LoVo (cell line): ENCODE measurements around the gene BCAS3.
"Not testable (repeated sequence)": the region's sequence is repeated elsewhere in the genome, so short reads cannot be mapped to it uniquely, and the experiment has no call there.

Source experiments
- DNase-seq: peaks from one replicate; pipeline ENCODE4 v3.0.0-alpha.2; 2016; ENCODE audit warnings: low spot score

Gene BCAS3

DNA sequence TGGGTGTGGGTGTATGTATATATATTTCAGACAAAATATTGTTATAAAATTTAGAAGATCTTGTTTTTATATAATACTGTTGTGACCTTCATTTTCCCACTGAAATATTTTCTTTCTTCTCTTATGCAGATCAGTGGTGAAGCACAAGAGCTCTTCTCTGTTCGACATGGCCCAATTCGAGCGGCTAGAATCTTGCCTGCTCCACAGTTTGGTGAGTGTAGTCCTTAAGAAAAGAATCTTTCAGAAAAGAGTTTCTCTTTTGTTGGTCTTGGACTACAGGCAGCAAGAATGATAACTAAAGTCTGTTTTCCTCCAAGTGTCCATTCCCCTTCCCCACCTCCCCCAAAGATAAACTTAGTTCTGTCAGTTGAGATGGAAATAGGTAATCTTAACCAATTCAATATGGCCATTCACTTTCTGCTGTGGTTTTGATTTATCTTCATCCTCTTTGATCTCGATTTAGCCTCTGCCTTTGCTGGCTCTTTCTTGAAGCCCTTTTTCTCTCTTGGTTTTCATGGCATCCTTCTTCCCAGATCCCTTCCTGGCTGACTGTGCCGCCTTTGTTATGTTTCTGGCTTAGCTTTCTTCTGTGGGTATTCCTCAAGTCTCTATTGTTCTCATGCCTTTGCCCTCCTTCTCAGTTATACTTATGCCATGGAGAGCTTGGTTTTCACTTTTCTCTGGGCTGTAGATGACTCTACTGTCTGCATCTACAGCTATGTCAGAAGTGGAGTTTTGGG lies 69.6 kb downstream of the BCAS3 start:
- no peak for DNase-seq

DNA sequence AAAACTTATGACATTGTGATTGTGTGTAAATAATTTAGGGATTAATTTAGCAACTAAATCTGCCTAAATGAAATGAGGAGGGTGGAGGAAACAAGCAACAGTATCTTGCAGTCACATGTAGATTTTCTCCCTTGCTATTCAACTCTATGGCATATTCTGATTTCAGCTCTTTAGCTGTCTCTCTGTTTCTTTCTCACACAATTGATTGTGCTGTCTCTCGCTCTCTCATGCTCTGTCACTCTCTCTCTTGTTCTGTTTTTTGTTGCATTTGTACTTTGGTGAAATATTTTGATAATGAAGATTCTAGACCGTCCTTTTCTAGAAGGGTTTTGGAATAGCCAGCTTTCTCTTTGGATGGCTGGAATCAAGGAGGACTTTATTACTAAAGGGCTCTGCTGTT lies 70.6 kb downstream of the BCAS3 start:
- DNase-seq = no peak

DNA sequence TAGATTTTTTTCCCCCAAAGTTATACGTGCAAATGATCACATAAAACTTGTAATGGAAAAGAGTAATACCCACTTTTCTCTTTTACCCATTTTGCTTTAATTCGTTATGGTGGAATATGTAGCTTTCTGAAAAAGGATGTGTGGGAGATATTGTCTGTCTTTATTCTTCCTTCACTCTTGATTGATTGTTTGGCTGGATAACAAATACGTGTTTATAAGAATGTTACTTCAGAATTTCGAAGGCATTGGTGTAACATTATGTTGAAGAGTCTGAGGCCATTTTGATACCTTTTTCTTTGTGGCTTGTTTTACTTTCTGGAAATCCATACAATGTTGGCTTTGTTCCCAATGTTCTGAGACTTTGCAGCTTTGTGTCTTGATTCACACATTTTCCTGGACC lies 71.4 kb downstream of the BCAS3 start:
- no peak for DNase-seq

DNA sequence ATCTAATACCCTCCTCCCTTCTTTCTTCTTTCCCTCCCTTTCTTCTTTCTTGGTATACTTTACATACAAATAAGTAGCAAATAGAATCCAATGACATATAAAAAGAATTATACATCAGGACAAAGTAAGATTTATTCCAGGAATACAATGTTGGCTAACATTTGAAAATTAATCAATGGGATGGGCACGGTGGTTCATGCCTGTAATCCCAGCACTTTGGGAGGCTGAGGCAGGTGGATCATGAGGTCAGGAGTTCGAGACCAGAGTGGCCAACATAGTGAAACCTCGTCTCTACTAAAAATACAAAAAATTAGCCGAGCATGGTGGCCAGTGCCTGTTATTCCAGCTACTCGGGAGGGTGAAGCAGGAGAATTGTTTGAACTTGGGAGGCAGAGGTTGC lies 72.1 kb downstream of the BCAS3 start:
- no peak for DNase-seq

DNA sequence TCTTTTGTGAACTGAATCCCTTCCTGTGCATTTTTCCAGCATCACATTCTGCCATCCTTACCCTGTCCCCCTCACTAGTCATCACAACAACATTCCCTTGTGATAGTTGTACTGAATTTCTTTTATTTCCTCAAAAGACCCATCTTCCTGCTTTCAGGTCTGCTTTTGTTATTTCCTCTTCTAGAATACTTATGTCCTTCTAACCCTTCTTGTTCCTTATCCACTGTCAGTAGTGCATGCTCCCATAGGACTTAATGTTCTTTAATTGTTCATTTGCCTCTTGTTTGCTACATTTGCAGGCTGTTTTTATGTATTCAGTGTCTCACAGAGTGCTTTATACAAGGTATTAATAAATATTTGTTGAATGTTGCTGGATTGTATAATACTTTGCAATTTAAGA lies 73.0 kb downstream of the BCAS3 start:
- no peak for DNase-seq

DNA sequence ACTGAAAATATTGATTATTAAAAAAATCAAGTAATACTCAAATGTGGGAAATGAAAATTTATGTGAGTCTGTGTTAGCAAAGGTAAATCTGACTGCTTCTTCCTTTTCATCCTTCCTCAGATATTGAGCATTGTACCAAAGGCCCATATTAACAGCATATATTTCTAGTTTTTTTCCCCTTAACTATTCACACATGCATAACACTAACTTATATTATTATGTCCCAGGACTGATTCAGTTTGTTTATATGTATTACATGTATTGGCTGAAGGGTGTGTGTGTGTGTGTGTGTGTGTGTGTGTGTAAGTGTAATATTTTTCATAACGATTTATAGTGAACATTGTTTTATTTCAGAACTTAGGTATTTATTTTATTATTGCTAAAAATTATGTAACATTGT lies 74.2 kb downstream of the BCAS3 start:
- no peak for DNase-seq

DNA sequence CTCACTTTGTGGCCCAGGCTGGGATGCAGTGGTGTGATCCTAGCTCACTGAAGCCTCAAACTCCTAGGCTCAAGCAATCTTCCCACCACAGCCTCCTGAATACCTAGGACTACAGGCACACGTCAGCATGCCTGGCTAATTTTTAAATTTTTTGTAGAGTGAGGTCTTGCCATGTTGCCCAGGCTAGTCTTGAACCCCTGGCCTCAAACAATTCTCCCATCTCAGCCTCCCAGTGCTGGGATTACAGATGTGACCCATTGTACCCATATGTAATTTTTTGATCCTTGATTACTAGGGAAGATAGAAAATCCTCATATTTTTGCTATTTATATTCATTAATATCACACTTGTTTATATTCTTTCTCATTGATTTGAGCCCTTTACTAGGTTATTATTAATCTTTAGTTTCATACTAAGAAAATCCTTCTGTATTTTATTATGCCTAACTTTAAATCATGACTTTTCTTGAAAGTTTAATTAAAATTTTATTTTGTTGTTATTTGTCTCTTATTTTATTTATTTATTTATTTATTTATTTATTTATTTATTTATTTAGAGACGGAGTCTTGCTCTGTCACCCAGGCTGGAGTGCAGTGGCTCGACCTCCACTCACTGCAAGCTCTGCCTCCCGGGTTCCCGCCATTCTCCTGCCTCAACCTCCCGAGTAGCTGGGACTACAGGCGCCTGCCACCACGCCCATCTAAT lies 75.4 kb downstream of the BCAS3 start:
- DNase-seq = no peak

DNA sequence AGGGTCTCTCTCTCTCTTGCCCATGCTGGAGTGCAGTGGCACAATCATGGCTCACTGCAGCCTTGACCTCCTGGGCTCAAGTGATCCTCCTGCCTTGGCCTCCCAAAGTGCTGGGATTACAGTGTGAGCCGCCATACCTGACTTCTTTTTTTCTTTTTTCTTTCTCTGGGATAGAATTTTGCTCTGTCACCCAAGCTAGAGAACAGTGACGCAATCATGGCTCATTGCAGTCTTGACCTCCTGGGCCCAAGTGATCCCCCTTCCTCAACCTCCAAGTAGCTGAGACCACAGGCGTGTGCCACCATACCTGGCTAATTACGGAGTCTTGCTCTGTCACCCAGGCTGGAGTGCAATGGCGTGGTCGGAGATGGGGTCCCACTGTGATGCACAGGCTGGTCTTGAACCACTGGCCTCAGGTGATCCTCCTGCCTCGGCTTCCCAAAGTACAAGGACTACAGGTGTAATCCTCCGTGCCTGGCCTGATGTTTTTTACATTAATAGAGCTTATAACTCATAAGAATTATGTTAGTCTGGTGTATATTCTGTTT lies 76.5 kb downstream of the BCAS3 start:
- no peak for DNase-seq

DNA sequence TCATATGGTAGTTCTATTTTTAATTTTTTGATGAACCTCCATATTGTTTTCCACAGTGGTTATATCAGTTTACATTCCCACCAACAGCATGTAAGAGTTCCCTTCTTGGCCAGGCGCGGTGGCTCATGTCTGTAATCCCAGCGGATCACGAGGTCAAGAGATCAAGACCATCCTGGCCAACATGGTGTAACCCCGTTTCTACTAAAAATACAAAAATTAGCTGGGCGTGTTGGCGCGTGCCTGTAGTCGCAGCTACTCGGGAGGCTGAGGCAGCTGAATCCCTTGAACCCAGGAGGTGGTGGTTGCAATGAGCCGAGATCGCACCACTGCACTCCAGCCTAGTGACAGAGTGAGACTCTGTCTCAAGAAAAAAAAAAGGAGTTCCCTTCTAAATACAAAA lies 79.1 kb downstream of the BCAS3 start:
- not testable (repeated sequence) for DNase-seq

DNA sequence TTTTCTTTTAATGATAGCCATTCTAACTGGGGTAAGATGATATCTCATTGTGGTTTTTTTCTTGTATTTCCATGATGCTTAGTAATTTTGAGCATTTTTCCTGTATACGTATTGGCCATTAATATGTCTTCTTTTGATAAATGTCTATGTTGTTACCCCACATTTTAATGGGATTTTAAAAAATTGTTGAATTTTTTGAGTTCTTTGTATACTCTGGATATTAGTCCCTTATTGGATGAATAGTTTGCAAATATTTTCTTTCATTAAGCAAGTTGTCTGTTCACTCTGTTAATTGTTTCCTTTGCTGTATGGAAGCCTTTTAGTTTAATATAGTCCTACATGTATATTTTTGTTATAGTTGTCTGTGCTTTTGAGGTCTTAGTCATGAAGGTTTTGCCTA lies 79.8 kb downstream of the BCAS3 start:
- no peak for DNase-seq

DNA sequence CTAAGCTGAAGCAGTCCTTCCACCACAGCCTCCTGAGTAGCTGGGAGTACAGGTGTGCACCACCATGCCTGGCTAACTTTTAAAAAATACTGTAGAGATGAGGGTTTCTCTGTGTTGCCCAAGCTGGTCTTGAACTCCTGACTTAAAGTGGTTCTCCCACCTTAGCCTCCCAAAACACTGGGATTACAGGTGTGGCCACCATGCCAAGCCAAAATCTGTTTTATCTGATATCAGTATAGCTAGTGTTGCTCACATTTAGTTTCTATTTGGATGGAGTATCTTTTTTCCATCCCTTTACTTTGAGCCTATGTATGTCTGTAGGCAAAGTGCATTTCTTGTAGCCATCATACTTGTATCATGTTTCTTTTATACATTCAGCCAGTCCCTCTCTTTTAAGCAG lies 82.1 kb downstream of the BCAS3 start:
- no peak for DNase-seq

DNA sequence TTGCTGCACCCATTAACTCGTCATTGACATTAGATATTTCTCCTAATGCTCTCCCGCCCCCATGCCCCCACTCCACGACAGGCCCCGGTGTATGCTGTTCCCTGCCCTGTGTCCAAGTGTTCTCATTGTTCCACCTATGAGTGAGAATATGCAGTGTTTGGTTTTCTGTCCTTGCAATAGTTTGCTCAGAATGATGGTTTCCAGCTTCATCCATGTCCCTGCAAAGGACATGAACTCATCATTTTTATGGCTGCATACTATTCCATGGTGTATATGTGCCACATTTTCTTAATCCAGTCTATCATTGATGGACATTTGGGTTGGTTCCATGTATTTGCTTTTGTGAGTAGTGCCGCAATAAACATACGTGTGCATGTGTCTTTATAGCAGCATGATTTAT lies 83.7 kb downstream of the BCAS3 start:
- not testable (repeated sequence) for DNase-seq

DNA sequence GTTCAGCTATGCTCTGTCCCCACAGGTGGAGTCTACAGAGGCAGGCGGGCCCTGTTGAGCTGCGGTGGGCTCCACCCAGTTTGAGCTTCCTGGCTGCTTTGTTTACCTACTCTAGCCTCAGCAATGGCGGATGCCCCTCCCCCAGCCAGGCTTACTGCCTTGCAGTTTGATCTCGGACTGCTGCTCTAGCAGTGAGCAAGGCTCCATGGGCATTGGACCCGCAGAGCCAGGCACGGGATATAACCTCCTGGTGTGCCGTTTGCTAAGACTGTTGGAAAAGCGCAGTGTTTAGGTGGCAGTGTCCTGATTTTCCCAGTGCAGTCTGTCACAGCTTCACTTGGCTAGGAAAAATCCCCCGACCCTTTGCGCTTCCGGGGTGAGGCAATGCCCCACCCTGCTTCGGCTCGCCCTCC lies 89.1 kb downstream of the BCAS3 start:
- DNase-seq = peak; percentile 70

DNA sequence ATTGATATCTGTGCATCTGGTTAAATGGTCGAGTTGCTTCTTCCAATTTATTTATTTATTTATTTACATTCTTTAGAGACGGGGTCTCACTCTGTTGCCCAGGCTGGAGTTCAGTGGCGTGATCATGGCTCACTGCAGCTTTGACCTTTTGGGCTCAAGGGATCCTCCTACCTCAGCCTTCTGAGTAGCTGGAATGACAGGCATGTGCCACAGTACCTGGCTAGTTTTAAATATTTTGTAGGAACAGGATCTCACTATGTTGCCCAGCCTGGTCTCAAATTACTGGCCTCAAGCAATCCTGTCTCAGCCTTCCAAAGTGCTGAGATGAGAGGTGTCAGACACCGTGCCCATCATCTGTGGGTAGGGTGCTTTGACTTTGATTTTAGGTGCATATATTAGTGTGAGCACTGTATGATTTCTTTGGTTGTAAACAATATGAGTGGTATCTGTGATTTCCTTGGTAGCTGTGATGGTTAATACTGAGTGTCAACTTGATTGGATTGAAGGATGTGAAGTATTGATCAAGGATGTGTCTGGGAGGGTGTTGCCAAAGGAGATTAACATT lies 90.2 kb downstream of the BCAS3 start:
- DNase-seq = no peak

DNA sequence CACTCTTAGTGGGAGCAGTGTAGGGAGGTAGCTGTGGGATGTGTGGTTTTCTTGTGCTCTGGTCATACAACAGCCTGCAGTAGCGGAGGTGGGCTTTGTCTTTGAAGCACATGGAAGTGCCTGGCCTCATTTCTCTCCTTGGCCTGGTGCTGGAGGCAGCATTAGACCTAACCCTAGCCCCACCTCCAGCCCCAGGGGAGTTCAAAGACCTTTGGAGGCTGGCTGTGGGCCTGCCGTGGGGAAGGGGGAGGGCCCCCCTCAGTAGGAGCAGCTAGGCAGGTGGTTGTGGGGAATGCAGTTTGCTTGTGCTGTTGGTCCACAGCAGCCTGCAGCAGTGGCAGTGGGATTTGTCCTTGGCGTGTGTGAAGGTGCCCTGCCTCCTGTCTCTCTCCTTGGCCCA lies 91.7 kb downstream of the BCAS3 start:
- DNase-seq = no peak

DNA sequence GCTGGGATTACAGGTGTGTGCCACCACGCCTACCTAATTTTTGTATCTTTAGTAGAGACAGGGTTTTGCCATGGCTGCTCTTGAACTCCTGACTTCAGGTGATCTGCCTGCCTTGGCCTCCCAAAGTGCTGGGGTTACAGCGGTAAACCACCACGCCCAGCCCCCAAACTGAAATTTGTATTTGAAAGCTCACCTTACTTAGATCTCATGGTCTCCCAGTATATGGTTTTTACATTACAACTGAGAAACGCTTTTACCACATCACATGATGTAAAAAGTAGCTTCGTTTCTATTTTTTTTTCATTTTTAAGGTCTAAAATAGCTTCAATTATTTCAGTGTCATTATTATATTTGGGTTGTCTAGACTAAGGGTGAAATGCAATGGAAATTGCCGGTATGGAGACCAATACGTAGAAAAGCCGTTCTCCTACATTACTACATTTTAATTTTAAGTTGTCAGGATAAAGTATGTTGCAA lies 93.3 kb downstream of the BCAS3 start:
- no peak for DNase-seq

DNA sequence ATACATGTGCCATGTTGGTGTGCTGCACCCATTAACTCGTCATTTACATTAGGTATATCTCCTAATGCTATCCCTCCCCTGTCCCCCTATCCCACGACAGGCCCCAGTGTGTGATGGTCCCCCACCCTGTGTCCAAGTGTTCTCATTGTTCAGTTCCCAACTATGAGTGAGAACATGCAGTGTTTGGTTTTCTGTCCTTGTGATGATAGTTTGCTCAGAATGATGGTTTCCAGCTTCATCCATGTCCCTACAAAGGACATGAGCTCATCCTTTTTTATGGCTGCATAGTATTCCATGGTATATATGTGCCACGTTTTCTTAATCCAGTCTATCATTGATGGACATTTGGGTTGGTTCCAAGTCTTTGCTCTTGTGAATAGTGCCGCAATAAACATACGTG lies 94.0 kb downstream of the BCAS3 start:
- DNase-seq = not testable (repeated sequence)

DNA sequence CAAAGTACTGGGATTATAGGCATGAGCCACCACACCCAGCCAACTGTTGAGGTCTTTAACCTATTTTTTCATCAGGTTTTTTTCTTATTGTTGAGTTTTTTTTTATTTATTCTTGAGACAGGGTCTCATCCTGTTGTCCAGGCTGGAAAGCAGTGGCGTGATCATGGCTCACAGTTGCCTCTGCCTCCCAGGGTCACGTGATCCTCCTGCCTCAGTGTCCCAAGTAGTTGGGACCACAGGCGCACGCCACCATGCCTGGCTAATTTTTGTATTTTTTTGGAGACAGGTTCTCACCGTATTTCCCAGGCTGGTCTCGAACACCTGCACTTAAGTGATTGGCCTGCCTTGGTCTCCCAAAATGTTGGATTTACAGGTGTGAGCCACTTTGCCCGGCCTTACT lies 95.9 kb downstream of the BCAS3 start:
- DNase-seq = no peak

DNA sequence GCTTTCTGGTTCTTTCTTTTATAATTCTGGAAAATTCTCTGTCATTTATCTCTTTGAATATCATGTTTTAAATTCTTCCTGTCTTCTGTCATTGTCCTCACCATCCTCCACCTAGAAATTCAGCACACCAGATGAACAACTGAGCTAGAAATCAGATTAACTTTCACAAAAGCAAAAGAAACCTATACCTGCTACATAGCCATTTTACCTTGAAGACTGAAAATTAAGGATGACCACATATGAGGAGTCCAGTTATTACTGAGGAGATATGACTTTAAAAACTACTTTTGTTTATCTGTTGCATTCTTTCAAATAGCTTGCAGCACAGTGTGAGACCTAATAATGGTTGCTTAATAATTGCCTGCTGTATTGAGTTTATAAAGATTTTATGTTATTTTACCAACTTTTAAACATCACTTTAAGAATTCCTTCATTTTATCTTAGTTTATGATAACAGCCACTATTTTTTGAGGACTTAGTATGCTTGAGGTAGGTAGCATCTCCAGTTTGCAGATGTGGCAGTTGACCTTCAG lies 104.3 kb downstream of the BCAS3 start:
- DNase-seq = no peak

DNA sequence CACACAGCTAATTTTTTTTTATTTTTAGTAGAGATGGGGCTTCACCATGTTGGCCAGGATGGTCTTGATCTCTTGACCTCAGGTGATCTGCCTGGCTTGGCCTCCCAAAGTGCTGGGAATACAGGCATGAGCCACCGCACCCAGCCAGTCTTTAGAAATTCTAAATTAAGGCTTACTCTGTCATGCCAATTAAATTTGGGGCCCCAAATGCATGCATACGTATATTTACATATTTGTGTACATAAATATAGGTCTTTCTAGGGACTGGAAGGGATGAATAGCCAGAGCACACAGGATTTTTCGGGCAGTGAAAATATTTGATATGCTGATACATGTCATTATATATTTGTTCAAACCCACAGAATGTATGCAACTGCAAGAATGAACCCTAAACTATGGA lies 105.1 kb downstream of the BCAS3 start:
- DNase-seq = no peak

DNA sequence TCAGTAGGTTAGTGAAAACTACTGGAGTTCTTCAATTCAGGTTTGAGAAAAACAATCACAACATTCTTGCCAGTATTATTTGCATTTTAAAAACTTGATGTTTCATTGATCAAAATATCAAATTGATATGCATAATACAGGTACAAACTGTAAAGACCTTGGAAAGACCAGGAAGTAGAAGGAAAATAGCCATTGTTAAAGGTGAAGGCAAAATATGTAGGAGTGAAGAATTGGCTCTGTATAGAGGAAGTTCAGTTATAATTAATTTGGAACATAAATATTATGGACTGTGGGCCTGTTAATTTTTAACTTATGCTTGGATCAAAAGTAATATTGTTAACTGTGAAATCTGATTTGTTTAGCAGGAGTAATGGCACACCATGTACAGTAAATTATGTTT lies 112.6 kb downstream of the BCAS3 start:
- no peak for DNase-seq

DNA sequence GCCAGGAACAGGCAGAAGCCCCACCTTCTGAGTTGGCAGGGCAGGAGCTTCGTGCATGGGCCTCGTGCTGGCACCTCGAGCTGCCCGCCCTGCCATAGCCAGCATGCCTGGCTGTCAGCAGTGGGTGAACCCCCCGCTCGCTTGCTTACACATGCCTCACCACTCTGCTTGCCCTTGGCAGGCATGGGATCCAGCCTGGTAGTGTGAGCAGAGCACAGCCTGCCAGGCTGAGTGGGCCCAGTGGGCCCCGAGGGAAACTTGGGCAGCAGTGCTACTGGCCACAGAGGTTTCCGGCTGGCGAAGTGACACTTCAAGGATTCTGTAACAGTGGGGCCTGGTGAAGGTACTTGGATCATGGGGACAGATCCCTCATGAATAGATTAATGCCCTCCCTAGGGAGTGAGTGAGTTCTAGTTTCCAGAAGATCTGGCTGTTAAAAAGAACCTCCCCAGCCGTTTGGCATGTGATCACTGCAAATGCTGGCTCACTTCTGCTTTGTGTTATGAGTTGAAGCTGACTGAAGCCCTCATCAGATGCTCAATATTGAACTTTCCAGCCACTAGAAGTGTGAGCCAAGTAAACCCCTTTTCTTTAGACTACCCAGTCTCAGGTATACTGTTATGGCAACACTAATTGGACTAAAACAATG lies 114.7 kb downstream of the BCAS3 start:
- no peak for DNase-seq
